ENCODE measurements around the gene CTNNA2.

Gene CTNNA2

GRCh38 chr2:79899196-79899595 lies 386.3 kb downstream of the CTNNA2 start:
- Histone ChIP-seq H3K27me3 (replicated peaks) (no peaks in the 10 kb centered on the region), H3K27ac (no peak overlapping the region), H3K4me3 (ENCODE audit: low read depth, low read length) (no peak overlapping the region), H3K36me3 (replicated peaks) (no peaks in the 10 kb centered on the region)
- no peak for TF ChIP-seq CTCF (IDR thresholded peaks at IDR 0.05; ENCODE audit: low read depth, low read length, missing control alignments)
- in situ Hi-C loops (cut with HindIII; ENCODE audit: low pct_ligation_motif_present, low sequenced_read_pairs) = no loop called here
- DNase-seq = no peak

GRCh38 chr2:79901161-79901560 lies 388.3 kb downstream of the CTNNA2 start:
- no peaks in the 10 kb centered on the region for H3K36me3 ChIP-seq (replicated peaks)
- H3K27me3 ChIP-seq (replicated peaks) = no peaks in the 10 kb centered on the region

GRCh38 chr2:79903222-79904000 lies 390.6 kb downstream of the CTNNA2 start:
- H3K36me3 ChIP-seq (replicated peaks) = no peaks in the 10 kb centered on the region
- in situ Hi-C loops (cut with HindIII; ENCODE audit: low pct_ligation_motif_present, low sequenced_read_pairs) = no loop called here
- no peak overlapping the region for H3K27ac ChIP-seq
- no peak overlapping the region for H3K4me3 ChIP-seq (ENCODE audit: low read depth, low read length)
- TF ChIP-seq CTCF (IDR thresholded peaks at IDR 0.05; ENCODE audit: low read depth, low read length, missing control alignments) = no peak
- H3K27me3 ChIP-seq (replicated peaks) = no peaks in the 10 kb centered on the region
- no peak for DNase-seq

More at GRCh38 chr2:79901161-79901560, 388.3 kb downstream of the CTNNA2 start:
- in situ Hi-C loops (cut with HindIII; ENCODE audit: low pct_ligation_motif_present, low sequenced_read_pairs) = no loop called here
- TF ChIP-seq CTCF (IDR thresholded peaks at IDR 0.05; ENCODE audit: low read depth, low read length, missing control alignments) = no peak
- DNase-seq = no peak
- Histone ChIP-seq H3K4me3 (ENCODE audit: low read depth, low read length) (no peak overlapping the region), H3K27ac (no peak overlapping the region)

- in situ Hi-C loops (cut with HindIII; ENCODE audit: low pct_ligation_motif_present, low sequenced_read_pairs) = no loop called here
Observed at GRCh38 chr2:79906139-79906890, 393.5 kb downstream of the CTNNA2 start.

GRCh38 chr2:79909521-79909920 lies 396.7 kb downstream of the CTNNA2 start:
- Histone ChIP-seq H3K4me3 (ENCODE audit: low read depth, low read length) (no peak overlapping the region), H3K36me3 (replicated peaks) (no peaks in the 10 kb centered on the region), H3K27ac (no peak overlapping the region), H3K27me3 (replicated peaks) (no peaks in the 10 kb centered on the region)
- DNase-seq = no peak
- no peak for TF ChIP-seq CTCF (IDR thresholded peaks at IDR 0.05; ENCODE audit: low read depth, low read length, missing control alignments)
- in situ Hi-C loops (cut with HindIII; ENCODE audit: low pct_ligation_motif_present, low sequenced_read_pairs) = no loop called here

More at GRCh38 chr2:79906139-79906890, 393.5 kb downstream of the CTNNA2 start:
- no peak for TF ChIP-seq CTCF (IDR thresholded peaks at IDR 0.05; ENCODE audit: low read depth, low read length, missing control alignments)
- no peak for DNase-seq
- Histone ChIP-seq H3K27me3 (replicated peaks) (no peaks in the 10 kb centered on the region), H3K4me3 (ENCODE audit: low read depth, low read length) (no peak overlapping the region), H3K36me3 (replicated peaks) (no peaks in the 10 kb centered on the region), H3K27ac (no peak overlapping the region)

Data from brain microvascular endothelial cell (primary cell).